MM.1S (cell line): ENCODE data around the gene EP400.

ENCODE experiments used
- DNase-seq: peaks from one replicate; pipeline ENCODE4 v3.0.0-alpha.2; 2015
- H2AFZ ChIP-seq: fragments of 300-600 bp; sonication (generic); 2 replicates; pipeline ENCODE4 v1.6.0; 2016; ENCODE audit warnings: antibody characterized with exemption, low read length
- H3F3A ChIP-seq: fragments of 300-600 bp; sonication (generic); 2 replicates; pipeline ENCODE4 v1.6.1; 2016; ENCODE audit warnings: mild to moderate bottlenecking, antibody characterized with exemption, low read length, moderate library complexity, mixed read lengths; ENCODE audit not compliant: insufficient read depth
- H3K27ac ChIP-seq: fragments of 300-600 bp; sonication (generic); 2 replicates; pipeline ENCODE4 v1.5.1; 2016; ENCODE audit warnings: mild to moderate bottlenecking, low read length
- H3K27me3 ChIP-seq: fragments of 300-600 bp; sonication (generic); replicated peaks from 2 replicates; pipeline ENCODE4 v1.6.0; 2016; ENCODE audit warnings: low read length; ENCODE audit not compliant: insufficient read depth
- H3K36me3 ChIP-seq: fragments of 300-600 bp; sonication (generic); replicated peaks from 2 replicates; pipeline ENCODE4 v1.6.1; 2016; ENCODE audit warnings: mild to moderate bottlenecking, low read length, mixed read lengths; ENCODE audit not compliant: insufficient read depth
- H3K4me1 ChIP-seq: fragments of 300-600 bp; sonication (generic); 2 replicates; pipeline ENCODE4 v1.6.1; 2016; ENCODE audit warnings: low read length, mixed read lengths
- H3K4me2 ChIP-seq: fragments of 300-600 bp; sonication (generic); 2 replicates; pipeline ENCODE4 v1.6.0; 2016; ENCODE audit warnings: low read depth, low read length
- H3K4me3 ChIP-seq: fragments of 300-600 bp; sonication (generic); 2 replicates; pipeline ENCODE4 v1.5.1; 2016; ENCODE audit warnings: low read length, mixed read lengths
- H3K79me2 ChIP-seq: fragments of 300-600 bp; sonication (generic); 2 replicates; pipeline ENCODE4 v1.6.1; 2016; ENCODE audit warnings: mixed run types, low read length, mixed read lengths
- H3K9ac ChIP-seq: fragments of 300-600 bp; sonication (generic); 2 replicates; pipeline ENCODE4 v1.6.1; 2016; ENCODE audit warnings: low read length, mixed read lengths
- H3K9me2 ChIP-seq: fragments of 300-600 bp; sonication (generic); replicated peaks from 2 replicates; pipeline ENCODE4 v1.6.1; 2016; ENCODE audit warnings: mild to moderate bottlenecking, low read length, mixed read lengths; ENCODE audit not compliant: insufficient read depth
- H3K9me3 ChIP-seq: fragments of 300-600 bp; sonication (generic); replicated peaks from 2 replicates; pipeline ENCODE4 v1.6.1; 2016; ENCODE audit warnings: mild to moderate bottlenecking, low read length, mixed read lengths; ENCODE audit not compliant: insufficient read depth
- H4K20me1 ChIP-seq: fragments of 300-600 bp; sonication (generic); 2 replicates; pipeline ENCODE4 v1.6.1; 2016; ENCODE audit warnings: mild to moderate bottlenecking, low read length, moderate library complexity, mixed read lengths; ENCODE audit not compliant: insufficient read depth
- EZH2 ChIP-seq: fragments of 300-600 bp; sonication (generic); optimal IDR thresholded peaks from 2 replicates; pipeline ENCODE3; 2017; ENCODE audit warnings: low read depth, mild to moderate bottlenecking, antibody characterized with exemption, low read length, mixed read lengths
- EZH2phosphoT487 ChIP-seq: fragments of 300-600 bp; sonication (generic); IDR thresholded peaks from 2 replicates; pipeline ENCODE4 v1.6.1; 2018; ENCODE audit warnings: antibody characterized with exemption, low read length
- TF ChIP-seq, protein P1 (sequence below): fragments of 300-600 bp; sonication (generic); IDR thresholded peaks from 2 replicates; pipeline ENCODE4 v1.5.1; 2016; ENCODE audit warnings: antibody characterized with exemption, low read length, mixed read lengths

EP400 gene

DNA sequence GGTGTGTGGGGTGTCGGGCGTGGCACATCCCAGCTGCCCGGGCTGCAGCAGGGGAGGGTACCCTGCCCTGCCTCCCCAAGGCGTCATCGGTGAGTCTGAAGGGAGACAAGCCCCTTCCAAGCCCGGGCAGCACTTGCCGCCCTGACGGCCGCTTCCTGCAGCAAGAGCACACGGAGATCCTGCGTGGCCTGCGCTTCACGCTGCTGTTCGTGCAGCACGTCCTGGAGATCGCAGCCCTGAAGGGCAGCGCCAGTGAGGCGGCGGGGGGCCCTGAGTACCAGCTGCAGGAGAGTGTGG lies 30.7 kb upstream of the EP400 start:
- Histone ChIP-seq H3K9ac (no peak overlapping the region), H3K27ac (no peak overlapping the region), H3K4me2 (no peak overlapping the region), H3F3A (no peaks in the 10 kb centered on the region), H3K27me3 (no peaks in the 10 kb centered on the region), H3K4me3 (no peak overlapping the region), H3K4me1 (peaks cover 5% of the 10 kb centered on the region), H3K9me2 (no peaks in the 10 kb centered on the region), H3K9me3 (no peaks in the 10 kb centered on the region), H4K20me1 (no peaks in the 10 kb centered on the region), H3K79me2 (no peaks in the 10 kb centered on the region), H2AFZ (no peak overlapping the region), H3K36me3 (no peaks in the 10 kb centered on the region)
- DNase-seq = no peak
- TF ChIP-seq EZH2 = no peak
- TF ChIP-seq, protein P1, sequence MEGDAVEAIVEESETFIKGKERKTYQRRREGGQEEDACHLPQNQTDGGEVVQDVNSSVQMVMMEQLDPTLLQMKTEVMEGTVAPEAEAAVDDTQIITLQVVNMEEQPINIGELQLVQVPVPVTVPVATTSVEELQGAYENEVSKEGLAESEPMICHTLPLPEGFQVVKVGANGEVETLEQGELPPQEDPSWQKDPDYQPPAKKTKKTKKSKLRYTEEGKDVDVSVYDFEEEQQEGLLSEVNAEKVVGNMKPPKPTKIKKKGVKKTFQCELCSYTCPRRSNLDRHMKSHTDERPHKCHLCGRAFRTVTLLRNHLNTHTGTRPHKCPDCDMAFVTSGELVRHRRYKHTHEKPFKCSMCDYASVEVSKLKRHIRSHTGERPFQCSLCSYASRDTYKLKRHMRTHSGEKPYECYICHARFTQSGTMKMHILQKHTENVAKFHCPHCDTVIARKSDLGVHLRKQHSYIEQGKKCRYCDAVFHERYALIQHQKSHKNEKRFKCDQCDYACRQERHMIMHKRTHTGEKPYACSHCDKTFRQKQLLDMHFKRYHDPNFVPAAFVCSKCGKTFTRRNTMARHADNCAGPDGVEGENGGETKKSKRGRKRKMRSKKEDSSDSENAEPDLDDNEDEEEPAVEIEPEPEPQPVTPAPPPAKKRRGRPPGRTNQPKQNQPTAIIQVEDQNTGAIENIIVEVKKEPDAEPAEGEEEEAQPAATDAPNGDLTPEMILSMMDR = no peak
- TF ChIP-seq EZH2phosphoT487 = no peak

DNA sequence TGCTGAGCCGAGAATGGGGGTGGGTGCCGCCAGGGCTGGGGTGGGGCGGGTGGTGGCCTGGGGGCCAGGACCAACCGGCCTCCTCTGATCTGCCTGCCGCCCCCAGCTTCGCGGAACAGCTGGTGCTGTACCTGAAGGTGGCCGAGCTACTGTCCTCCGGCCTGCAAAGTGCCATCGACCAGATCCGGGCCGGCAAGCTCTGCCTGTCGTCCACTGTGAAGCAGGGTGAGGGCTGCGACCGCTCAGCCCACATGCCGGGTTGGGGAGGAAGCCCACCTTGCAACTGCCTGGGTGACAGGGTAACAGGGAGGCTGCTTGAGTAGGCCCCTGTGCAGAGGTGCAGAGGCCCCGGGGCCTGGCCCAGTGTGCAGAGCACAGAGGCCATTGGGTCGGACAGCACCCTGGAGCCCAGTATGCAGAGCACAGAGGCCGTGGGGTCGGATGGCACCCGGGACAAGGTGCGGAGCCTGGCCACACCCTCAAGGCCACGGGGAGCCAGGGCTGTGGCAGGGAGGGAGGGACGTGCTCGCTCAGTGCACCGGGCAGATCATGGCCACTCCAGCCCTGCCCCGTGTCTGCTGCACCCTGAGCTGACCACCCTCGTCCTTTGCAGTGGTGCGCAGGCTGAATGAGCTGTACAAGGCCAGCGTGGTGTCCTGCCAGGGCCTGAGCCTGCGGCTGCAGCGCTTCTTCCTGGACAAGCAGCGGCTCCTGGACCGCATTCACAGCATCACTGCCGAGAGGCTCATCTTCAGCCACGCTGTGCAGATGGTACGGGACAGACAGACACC lies 30.2 kb upstream of the EP400 start:
- no peak overlapping the region for H3K4me2 ChIP-seq
- H3F3A ChIP-seq = 0 out of 2 replicates have a peak, but pooled peaks cover 2% of the 10 kb centered on the region

DNA sequence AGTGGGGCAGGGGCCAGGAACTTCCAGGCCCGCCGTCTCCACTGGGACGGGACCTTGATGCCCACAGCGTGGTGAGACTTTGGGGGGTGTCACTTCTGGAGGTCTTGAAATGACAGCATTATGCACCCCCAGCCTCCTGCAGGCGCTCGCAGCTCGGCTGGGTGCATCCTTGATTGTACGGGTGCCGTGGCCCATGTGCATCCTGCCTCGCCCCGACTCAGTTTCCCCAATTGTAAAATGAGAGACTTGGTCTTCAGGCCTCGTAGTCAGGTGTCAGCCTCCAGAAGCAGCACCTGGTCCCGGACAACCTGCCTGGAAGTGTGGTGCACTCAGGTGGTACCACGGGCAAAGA lies 29.6 kb upstream of the EP400 start:
- Histone ChIP-seq H3K4me2 (no peak overlapping the region), H3K27me3 (no peaks in the 10 kb centered on the region), H2AFZ (no peak overlapping the region), H3K9me3 (no peaks in the 10 kb centered on the region), H3F3A (0 out of 2 replicates have a peak, but pooled peaks cover 6% of the 10 kb centered on the region), H3K27ac (no peak overlapping the region), H3K79me2 (no peaks in the 10 kb centered on the region), H3K36me3 (no peaks in the 10 kb centered on the region), H3K4me1 (peaks cover 5% of the 10 kb centered on the region), H3K9ac (no peak overlapping the region), H3K4me3 (no peak overlapping the region), H4K20me1 (no peaks in the 10 kb centered on the region), H3K9me2 (no peaks in the 10 kb centered on the region)
- no peak for TF ChIP-seq EZH2
- TF ChIP-seq, protein P1 = no peak
- no peak for TF ChIP-seq EZH2phosphoT487
- DNase-seq = no peak

More for the DNA sequence above, 30.2 kb upstream of the EP400 start:
- Histone ChIP-seq H3K79me2 (no peaks in the 10 kb centered on the region), H3K27me3 (no peaks in the 10 kb centered on the region), H3K9me3 (no peaks in the 10 kb centered on the region), H3K27ac (no peak overlapping the region), H3K36me3 (no peaks in the 10 kb centered on the region), H3K9ac (no peak overlapping the region), H3K4me3 (no peak overlapping the region), H2AFZ (no peak overlapping the region), H4K20me1 (no peaks in the 10 kb centered on the region), H3K4me1 (peaks cover 5% of the 10 kb centered on the region), H3K9me2 (no peaks in the 10 kb centered on the region)
- TF ChIP-seq EZH2phosphoT487 = no peak
- TF ChIP-seq, protein P1 = no peak
- no peak for TF ChIP-seq EZH2
- no peak for DNase-seq
